Lower leg skin (tissue), 4 donors: ENCODE measurements around the gene TNNI3K. TPM values are rescaled to one million over a fixed set of nuclear protein-coding genes. Genes with fewer than 3 reads are reported as not detected.

ENCODE experiments used
- DNase-seq, 2 donors: peaks; one replicate each; pipeline ENCODE4 v3.0.0-alpha.2; 2019; ENCODE audit warnings: low spot score in 2 of 2
- H3K4me3 ChIP-seq: fragments of 200-600 bp; sonication (generic); 2 replicates; pipeline ENCODE4 v1.5.1; 2017; ENCODE audit warnings: mild to moderate bottlenecking, low read depth; ENCODE audit not compliant: poor library complexity, severe bottlenecking
- CTCF ChIP-seq, 3 donors: fragments of 450-650 bp; IDR thresholded peaks; one replicate each; pipeline ENCODE4 v1.5.1; 2016; ENCODE audit warnings: antibody characterized with exemption in 3 of 3, mild to moderate bottlenecking in 3 of 3, moderate library complexity in 2 of 3
- POLR2A ChIP-seq, 2 donors: fragments of 450-650 bp; IDR thresholded peaks; one replicate each; pipeline ENCODE4 v1.6.1; 2016 to 2017; ENCODE audit warnings: antibody characterized with exemption in 2 of 2, mild to moderate bottlenecking in 1 of 2, moderate library complexity in 1 of 2
- WGBS, 2 donors: methylation state at CpG; one replicate each; pipeline ENCODE4 v1.1.5; 2018; 5-methylcytosine and 5-hydroxymethylcytosine counted together
- intact Hi-C: fragments of 100-400 bp; cut with DNase I; formaldehyde crosslinking; loops from one replicate; pipeline ENCODE4 v1.15.0; 2023; ENCODE audit warnings: low total_unique reads
- total RNA-seq, 4 donors: library from RNA; depleted of rRNA; stranded (reverse); fragments of >200 nt; gene quantifications; one replicate each; pipeline ENCODE4 v1.1.0, GENCODE V29; 2016

TNNI3K gene
- total RNA-seq, 4 donors from 2014 or later: 0.75 to 2.2 TPM; not detected in 2

DNA sequence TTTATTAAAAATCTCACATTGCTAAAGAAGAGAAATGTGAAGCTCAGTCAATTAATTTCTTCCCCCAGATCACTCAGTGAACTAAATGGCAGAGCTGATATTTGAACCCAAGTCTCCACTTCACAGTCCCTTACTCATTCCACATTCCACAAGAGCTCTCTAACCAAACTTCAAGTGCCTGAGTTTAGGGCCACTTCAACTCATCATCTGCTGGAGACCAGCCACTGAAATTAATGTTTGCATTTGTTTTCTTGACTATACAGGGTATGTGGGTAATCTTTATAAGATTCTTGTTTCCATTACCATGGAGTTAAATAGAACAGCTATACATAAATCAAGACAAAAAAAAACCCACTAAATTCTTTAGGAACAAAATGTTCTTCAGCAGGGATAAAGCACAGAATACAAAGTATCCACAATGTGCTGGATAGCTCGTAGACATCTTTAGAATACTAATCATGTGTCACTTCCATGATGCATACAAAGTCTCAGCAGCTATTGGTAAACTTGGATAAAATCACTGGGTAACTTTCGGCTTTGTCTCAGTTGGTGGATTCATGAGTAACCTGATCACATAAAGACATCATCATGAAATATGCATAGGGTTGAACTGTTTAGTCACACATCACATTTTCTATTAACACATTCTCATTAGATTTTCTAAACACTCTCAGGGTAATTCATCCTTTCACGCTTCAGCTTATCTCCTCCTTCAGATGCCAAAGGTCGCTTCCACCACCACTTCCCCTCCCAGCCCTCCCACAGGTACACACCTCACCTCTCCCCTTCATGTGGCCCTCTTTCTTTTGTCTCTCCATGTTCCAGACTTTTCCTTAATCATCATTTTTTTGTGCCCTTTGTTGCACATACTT is 187.5 kb downstream of the TNNI3K start:
- 60 to 74% methylated on average over 4 of the region's 4 CpGs for WGBS, 2 donors
- TF ChIP-seq CTCF (IDR thresholded peaks at IDR 0.05): no peak
- no peak for TF ChIP-seq POLR2A (IDR thresholded peaks at IDR 0.05)
- intact Hi-C loops: no loop called here
- DNase-seq: no peak
- no peak overlapping the region for H3K4me3 ChIP-seq

DNA sequence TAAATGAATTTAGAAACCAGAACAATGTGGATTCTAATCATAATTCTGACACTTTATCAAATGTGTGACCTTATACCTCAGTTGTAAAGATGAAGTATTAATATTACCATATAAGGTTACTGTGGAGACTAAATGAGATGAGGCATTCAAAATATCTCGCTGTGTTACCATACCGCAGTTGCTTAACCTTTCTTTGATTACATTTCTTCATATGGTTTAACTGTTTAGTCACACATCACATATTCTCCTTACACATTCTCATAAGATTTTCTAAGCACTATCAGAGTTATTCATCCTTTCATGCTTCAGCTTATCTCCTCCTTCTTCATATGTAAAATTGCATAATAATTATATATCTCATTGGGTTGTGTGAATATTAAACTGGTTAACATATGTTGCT is 188.3 kb downstream of the TNNI3K start:
- TF ChIP-seq CTCF (IDR thresholded peaks at IDR 0.05) (no peak), POLR2A (IDR thresholded peaks at IDR 0.05) (no peak)
- WGBS, 2 donors: 79 to 83% methylated on average over 2 of the region's 2 CpGs
- intact Hi-C loops: no loop called here
- DNase-seq: no peak
- H3K4me3 ChIP-seq: no peak overlapping the region

- DNase-seq: no peak
- TF ChIP-seq CTCF (IDR thresholded peaks at IDR 0.05): no peak
Measured at GRCh38 chr1:74425676-74426075, 190.5 kb downstream of the TNNI3K start.

DNA sequence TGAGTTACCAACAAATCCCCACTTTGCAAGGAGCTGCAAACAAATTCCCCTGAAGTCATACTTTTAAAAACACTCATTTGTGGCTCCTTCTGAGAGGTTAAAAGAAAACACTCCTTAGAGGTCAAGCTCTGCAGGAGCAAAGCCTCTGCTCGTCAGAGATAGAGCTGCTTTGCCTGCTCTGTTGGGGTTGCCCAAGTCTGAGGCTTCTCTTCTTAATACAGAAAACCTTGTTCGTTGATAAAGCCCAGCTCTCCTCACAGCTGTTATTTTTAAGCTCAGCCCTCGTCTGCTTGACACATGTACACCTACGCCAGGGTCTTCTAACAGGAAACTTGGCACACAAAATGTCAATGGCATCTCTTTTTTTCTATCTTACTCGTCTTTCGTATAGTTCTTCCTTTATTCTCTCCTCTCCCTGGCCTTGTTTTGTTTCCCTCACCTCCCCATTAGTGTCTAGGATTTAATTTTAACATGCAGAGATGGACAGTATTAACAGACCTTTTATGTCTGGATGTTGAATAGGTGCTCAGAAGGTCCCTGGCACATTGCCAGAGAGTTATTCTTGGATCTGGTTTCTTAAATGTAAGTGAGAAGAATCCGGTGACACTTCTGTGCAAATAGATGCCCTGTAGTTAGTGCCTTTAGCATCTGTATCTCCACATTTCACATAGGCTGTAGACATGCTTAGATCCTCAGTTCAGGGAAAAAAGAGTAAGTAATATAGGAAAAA is 191.2 kb downstream of the TNNI3K start:
- TF ChIP-seq CTCF (IDR thresholded peaks at IDR 0.05) (no peak), POLR2A (IDR thresholded peaks at IDR 0.05) (no peak)
- 58% methylated on average over 7 of the region's 7 CpGs for WGBS, 2 donors
- intact Hi-C loops: no loop called here
- H3K4me3 ChIP-seq: no peak overlapping the region
- DNase-seq: no peak

More at GRCh38 chr1:74425676-74426075, 190.5 kb downstream of the TNNI3K start:
- 81 to 83% methylated on average over 6 of the region's 6 CpGs for WGBS, 2 donors
- no peak overlapping the region for H3K4me3 ChIP-seq
- intact Hi-C loops: no loop called here

GRCh38 chr1:74427681-74428080 is 192.5 kb downstream of the TNNI3K start:
- intact Hi-C loops: no loop called here
- TF ChIP-seq CTCF (IDR thresholded peaks at IDR 0.05) (no peak), POLR2A (IDR thresholded peaks at IDR 0.05) (no peak)
- no peak for DNase-seq
- no peak overlapping the region for H3K4me3 ChIP-seq
- WGBS, 2 donors: 70 to 87% methylated on average over 1 of the region's 1 CpG
